A549 (cell line): ENCODE data around the gene FAM20C. TPM values are rescaled to one million over a fixed set of nuclear protein-coding genes. Genes with fewer than 3 reads are reported as not detected.

ENCODE experiments used
- ATAC-seq, 2 experiments: fragments of 200-7000 bp in 1 of 2; fragments of >200 bp in 1 of 2; cut with Nextera tagmentation in 1 of 2; cut with Tn5 transposase in 1 of 2; 3 replicates each; pipeline versions ENCODE4 v1.8.0 to v1.9.1; 2018 to 2020; ENCODE audit warnings: mild to moderate bottlenecking in 1 of 2, moderate library complexity in 1 of 2
- CTCF ChIA-PET: fragments of 300-600 bp; sonication (Branson Sonifier 250); formaldehyde crosslinking; extraction: SDS; loops from one replicate; lab custom pipeline; 2021; ENCODE audit warnings: antibody characterized with exemption, inconsistent platforms; lab: Yijun Ruan, JAX
- POLR2A ChIA-PET: fragments of 350-600 bp; formaldehyde crosslinking; extraction: SDS; loops from one replicate; lab custom pipeline; 2021; ENCODE audit warnings: antibody characterized with exemption, inconsistent platforms; lab: Yijun Ruan, JAX
- DNase-seq, 2 experiments: peaks; one replicate each; pipeline versions ENCODE4 v3.0.0 to v3.0.0-alpha.2; 2011 to 2016; ENCODE audit warnings: low read depth in 1 of 2, low spot score in 1 of 2
- FAIRE-seq: peaks from 2 replicates; lab custom pipeline; 2011; peaks lifted over from hg19 to GRCh38; lab: Jason Lieb, UNC
- H3K27ac ChIP-seq, 2 experiments: fragments of >200 bp; sonication (Bioruptor Twin); formaldehyde crosslinking; 3 replicates each; pipeline ENCODE4 v1.5.1; 2016 to 2017
- H3K4me1 ChIP-seq: fragments of >200 bp; sonication (Bioruptor Twin); formaldehyde crosslinking; 3 replicates; pipeline ENCODE4 v1.6.1; 2016
- H3K4me2 ChIP-seq: fragments of >200 bp; sonication (Bioruptor Twin); formaldehyde crosslinking; 3 replicates; pipeline ENCODE4 v1.6.1; 2016
- H3K4me3 ChIP-seq: fragments of >200 bp; sonication (Bioruptor Twin); formaldehyde crosslinking; 3 replicates; pipeline ENCODE4 v1.5.1; 2016
- H3K9me3 ChIP-seq: fragments of >200 bp; sonication (Bioruptor Twin); formaldehyde crosslinking; 3 replicates; pipeline ENCODE4 v1.6.1; 2016
- ATOH8 ChIP-seq: fragments of 250-450 bp; sonication (Bioruptor Pico); IDR thresholded peaks from 2 replicates; pipeline ENCODE4 v1.5.0; 2020; ENCODE audit warnings: low read depth, mild to moderate bottlenecking, moderate library complexity
- CEBPB ChIP-seq, 2 experiments: fragments of >200 bp in 1 of 2; sonication (Bioruptor Twin) in 1 of 2; formaldehyde crosslinking in 1 of 2; IDR thresholded peaks; 2 replicates each; pipeline ENCODE4 v1.6.1; 2012 to 2016
- EHMT2 ChIP-seq: fragments of 200-600 bp; sonication (generic); IDR thresholded peaks from 2 replicates; pipeline ENCODE4 v1.6.1; 2016; ENCODE audit warnings: antibody characterized with exemption, low read depth, mild to moderate bottlenecking, moderate library complexity
- ELK1 ChIP-seq: fragments of 150-350 bp; IDR thresholded peaks from 2 replicates; pipeline ENCODE4 v1.6.1; 2014; ENCODE audit warnings: low read depth, mild to moderate bottlenecking, low read length
- FOSL2 ChIP-seq, 2 experiments: fragments of 450-650 bp in 1 of 2; fragments of >200 bp in 1 of 2; sonication (Bioruptor Twin) in 1 of 2; formaldehyde crosslinking; IDR thresholded peaks; 2 replicates each; pipeline versions ENCODE4 v1.5.0 to v1.6.1; 2016 to 2020; ENCODE audit warnings: mild to moderate bottlenecking in 1 of 2, moderate library complexity in 1 of 2
- GATA3 ChIP-seq: IDR thresholded peaks from 2 replicates; pipeline ENCODE4 v1.6.1; 2012; ENCODE audit warnings: borderline replicate concordance
- HMGXB4 ChIP-seq: fragments of 250-450 bp; sonication (Bioruptor Pico); IDR thresholded peaks from 2 replicates; pipeline ENCODE4 v1.5.0; 2021; ENCODE audit warnings: mild to moderate bottlenecking, moderate library complexity, borderline replicate concordance
- HOXA7 ChIP-seq: fragments of 250-450 bp; sonication (Bioruptor Pico); IDR thresholded peaks from 2 replicates; pipeline ENCODE4 v1.5.0; 2020; ENCODE audit warnings: mild to moderate bottlenecking, moderate library complexity
- KDM1A ChIP-seq: fragments of 200-600 bp; sonication (generic); IDR thresholded peaks from 2 replicates; pipeline ENCODE4 v1.6.1; 2016; ENCODE audit warnings: low read depth, mild to moderate bottlenecking
- MAX ChIP-seq: IDR thresholded peaks from 2 replicates; pipeline ENCODE4 v1.6.1; 2012
- NFE2L2 ChIP-seq: fragments of 150-350 bp; conservative IDR thresholded peaks from 2 replicates; pipeline ENCODE4 v1.6.1; 2014; ENCODE audit warnings: low read length
- RCOR1 ChIP-seq: fragments of 150-350 bp; IDR thresholded peaks from 2 replicates; pipeline ENCODE4 v1.6.1; 2014; ENCODE audit warnings: antibody characterized with exemption, low read length, low read depth
- REST ChIP-seq: fragments of 200-600 bp; sonication (generic); IDR thresholded peaks from 2 replicates; pipeline ENCODE4 v1.6.1; 2016; ENCODE audit warnings: antibody characterized with exemption, mild to moderate bottlenecking, moderate library complexity
- RNF2 ChIP-seq: fragments of 200-600 bp; sonication (generic); IDR thresholded peaks from 2 replicates; pipeline ENCODE4 v1.6.1; 2016; ENCODE audit warnings: low read depth, mild to moderate bottlenecking, antibody characterized with exemption, moderate library complexity, borderline replicate concordance
- USF2 ChIP-seq: fragments of 450-650 bp; IDR thresholded peaks from 2 replicates; pipeline ENCODE4 v1.6.1; 2014; ENCODE audit warnings: antibody characterized with exemption
- ZFP36 ChIP-seq: fragments of 450-650 bp; IDR thresholded peaks from 2 replicates; pipeline ENCODE4 v1.6.1; 2014; ENCODE audit warnings: borderline replicate concordance; ENCODE audit not compliant: partially characterized antibody
- WGBS: methylation state at CpG from one replicate; pipeline ENCODE4 v1.1.6; 2017; ENCODE audit errors: missing lambda C conversion rate; 5-methylcytosine and 5-hydroxymethylcytosine counted together
- polyA plus RNA-seq, 4 experiments: library from polyadenylated mRNA; depleted of rRNA in 3 of 4; stranded (reverse); fragments of >200 nt; fragmentation: RNase III in 1 of 4; extraction: RNeasy Plus Mini Kit Qiagen cat#74134 plus additional on column Dnase treatment in 1 of 4; gene quantifications; 2 replicates in 3 of 4; 3 replicates in 1 of 4; pipeline ENCODE4 v1.2.3, GENCODE V29; 2011 to 2017

FAM20C gene
- polyA plus RNA-seq, 2 of the 4 experiments (the other 2 are of a cell fraction) = 5.6 to 20.3 TPM

GRCh38 chr7:214410-215212, 22.2 kb downstream of the FAM20C start:
- ATAC-seq = peak; percentile 53 to 68
- FAIRE-seq = no peak
- H3K4me2 ChIP-seq = peak overlapping the region; percentile 68

GRCh38 chr7:216360-217300, 24.3 kb downstream of the FAM20C start:
- WGBS = 91% methylated on average over 15 of the region's 24 CpGs
- POLR2A ChIA-PET = interaction anchor here (0.5 kb wide), 1 partner anchor 753 kb away, joined by 3 read pairs; no protein-coding TSS in a partner anchor
- Histone ChIP-seq H3K27ac (peak overlapping the region in 1 of 2 experiments; percentile 39; a peak in 1 of 6 replicates), H3K9me3 (no peaks in the 10 kb centered on the region), H3K4me2 (no peak overlapping the region), H3K4me3 (no peak overlapping the region), H3K4me1 (peaks cover 18% of the 10 kb centered on the region)
- FAIRE-seq (no peak), DNase-seq (no peak), ATAC-seq (peak in 1 of 2 experiments; percentile 14; a peak in 1 of 6 replicates)
- CTCF ChIA-PET = interaction anchor here (0.5 to 1.2 kb wide), 2 partner anchors 116 to 1174 kb away, joined by 3 to 5 read pairs; no protein-coding TSS in a partner anchor
- TF ChIP-seq NFE2L2 (no peak), ELK1 (no peak), HMGXB4 (no peak), ZFP36 (no peak), HOXA7 (CRISPR knock-in tag) (no peak)

More at GRCh38 chr7:214410-215212, 22.2 kb downstream of the FAM20C start:
- peaks cover 13% of the 10 kb centered on the region for H3K4me1 ChIP-seq
- DNase-seq = peak; percentile 61 to 64
- H3K4me3 ChIP-seq = no peak overlapping the region
- peak; percentile 75 for TF ChIP-seq MAX
- no peak for TF ChIP-seq RNF2
- TF ChIP-seq USF2 = no peak
- no peak for TF ChIP-seq FOSL2 (IDR thresholded peaks at IDR 0.05)
- peak; percentile 52; the same call in 1 of the 2 replicates for TF ChIP-seq FOSL2 (CRISPR knock-in tag; IDR thresholded peaks at IDR 0.05)
- TF ChIP-seq ATOH8 = no peak
- 0 out of 2 replicates have a peak, but pooled peaks have one; percentile 28 for TF ChIP-seq GATA3
- no peak for TF ChIP-seq REST
- TF ChIP-seq RCOR1 = no peak
- TF ChIP-seq EHMT2 = no peak
- TF ChIP-seq KDM1A = no peak
- no peak for TF ChIP-seq CEBPB (IDR thresholded peaks at IDR 0.05)
- no peaks in the 10 kb centered on the region for H3K9me3 ChIP-seq
- POLR2A ChIA-PET = interaction anchor here (0.5 kb wide), 1 partner anchor 761 kb away, joined by 3 read pairs; no protein-coding TSS in a partner anchor
- CTCF ChIA-PET = interaction anchor here (0.6 kb wide), 1 partner anchor 39 kb away, joined by 5 read pairs; no protein-coding TSS in a partner anchor
- WGBS = 42% methylated on average over 33 of the region's 36 CpGs
- peak overlapping the region; percentile 57 to 74 for H3K27ac ChIP-seq
